ENCODE measurements around the gene FSTL1. TPM values are rescaled to one million over a fixed set of nuclear protein-coding genes. Genes with fewer than 3 reads are reported as not detected.

FSTL1 gene
- total and polyA plus RNA-seq, 2 donors (not counting 1 experiment from before 2014, with no cell fraction given): 0.15 TPM; not detected in 1

- Mint-ChIP-seq H3K27ac (no peak overlapping the region), H3K9me3 (ENCODE audit: insufficient read depth) (no peaks in the 10 kb centered on the region), H3K4me3 (no peak overlapping the region), H3K27me3 (peaks cover 8% of the 10 kb centered on the region), H3K4me1 (peaks cover 19% of the 10 kb centered on the region)
- H3K9ac ChIP-seq (ENCODE audit: low read length): no peak overlapping the region
- POLR2A ChIA-PET: no interaction called here
- H3K4me3 ChIP-seq (ENCODE audit: control extremely low read depth in 1 of 5, extremely low read depth in 1 of 5, insufficient read depth in 1 of 5, low read depth in 2 of 5, low read length in 4 of 5): no peak overlapping the region
- H3K36me3 ChIP-seq (replicated peaks in 1 of 2; ENCODE audit: control extremely low read depth in 1 of 2, control insufficient read depth in 1 of 2, extremely low read depth in 1 of 2, insufficient read depth in 2 of 2, low read length in 1 of 2): no peaks in the 10 kb centered on the region
- H4K20me1 ChIP-seq (ENCODE audit: control insufficient read depth, insufficient read depth, low read length, poor library complexity, severe bottlenecking): no peaks in the 10 kb centered on the region
- no peak for DNase-seq
- intact Hi-C loops (cut with micrococcal nuclease): no loop called here
- TF ChIP-seq CTCF (IDR thresholded peaks at IDR 0.05) (no peak), EZH2 (IDR thresholded peaks at IDR 0.05; ENCODE audit: borderline replicate concordance, insufficient read depth, low read depth, low read length, poor library complexity, severe bottlenecking) (no peak)
- no peaks in the 10 kb centered on the region for H3K27me3 ChIP-seq (replicated peaks in 1 of 4; ENCODE audit: control extremely low read depth in 1 of 4, control insufficient read depth in 3 of 4, insufficient read depth in 4 of 4, low read length in 3 of 4)
- H3K9me3 ChIP-seq (ENCODE audit: control extremely low read depth in 1 of 3, control insufficient read depth in 2 of 3, insufficient read depth in 1 of 3, low read length in 2 of 3): no peaks in the 10 kb centered on the region
- ATAC-seq (ENCODE audit: low read depth): no peak
- peaks cover 7 to 14% of the 10 kb centered on the region in 2 donors for H3K4me1 ChIP-seq (ENCODE audit: control insufficient read depth in 2 of 2, insufficient read depth in 2 of 2, low read length in 2 of 2)
- CTCF ChIA-PET: interaction anchor here (0.9 to 3.2 kb wide), 3 partner anchors 138 to 529 kb away, joined by 3 to 9 read pairs (median 3); no protein-coding TSS in a partner anchor
- no peak overlapping the region for H3K27ac ChIP-seq (ENCODE audit: low read length in 2 of 2)
- H2AFZ ChIP-seq (ENCODE audit: insufficient read depth, low read depth, low read length, poor library complexity, severe bottlenecking): no peak overlapping the region
- H3K4me2 ChIP-seq (replicated peaks; ENCODE audit: low read depth, low read length, poor library complexity, severe bottlenecking): no peak overlapping the region
- no peaks in the 10 kb centered on the region for H3K79me2 ChIP-seq (ENCODE audit: control insufficient read depth, insufficient read depth, low read length)
- 86% methylated on average over 2 of the region's 6 CpGs for WGBS (ENCODE audit: insufficient coverage)
Measured at GRCh38 chr3:120420928-120421551, 29.8 kb downstream of the FSTL1 start.

- WGBS (ENCODE audit: insufficient coverage): 80% methylated on average over 1 of the region's 3 CpGs
- Histone ChIP-seq H3K9ac (ENCODE audit: low read length) (no peak overlapping the region), H4K20me1 (ENCODE audit: control insufficient read depth, insufficient read depth, low read length, poor library complexity, severe bottlenecking) (no peaks in the 10 kb centered on the region), H3K36me3 (replicated peaks in 1 of 2; ENCODE audit: control extremely low read depth in 1 of 2, control insufficient read depth in 1 of 2, extremely low read depth in 1 of 2, insufficient read depth in 2 of 2, low read length in 1 of 2) (no peaks in the 10 kb centered on the region), H3K4me1 (ENCODE audit: control insufficient read depth in 2 of 2, insufficient read depth in 2 of 2, low read length in 2 of 2) (peaks cover 7 to 14% of the 10 kb centered on the region in 2 donors), H3K4me3 (ENCODE audit: control extremely low read depth in 1 of 5, extremely low read depth in 1 of 5, insufficient read depth in 1 of 5, low read depth in 2 of 5, low read length in 4 of 5) (no peak overlapping the region), H3K79me2 (ENCODE audit: control insufficient read depth, insufficient read depth, low read length) (no peaks in the 10 kb centered on the region), H2AFZ (ENCODE audit: insufficient read depth, low read depth, low read length, poor library complexity, severe bottlenecking) (no peak overlapping the region), H3K27ac (ENCODE audit: low read length in 2 of 2) (no peak overlapping the region), H3K9me3 (ENCODE audit: control extremely low read depth in 1 of 3, control insufficient read depth in 2 of 3, insufficient read depth in 1 of 3, low read length in 2 of 3) (no peaks in the 10 kb centered on the region), H3K4me2 (replicated peaks; ENCODE audit: low read depth, low read length, poor library complexity, severe bottlenecking) (no peak overlapping the region), H3K27me3 (replicated peaks in 1 of 4; ENCODE audit: control extremely low read depth in 1 of 4, control insufficient read depth in 3 of 4, insufficient read depth in 4 of 4, low read length in 3 of 4) (no peaks in the 10 kb centered on the region)
- H3K27me3 Mint-ChIP-seq: peaks cover 8% of the 10 kb centered on the region
- peaks cover 19% of the 10 kb centered on the region for H3K4me1 Mint-ChIP-seq
- no peak for ATAC-seq (ENCODE audit: low read depth)
- intact Hi-C loops (cut with micrococcal nuclease): no loop called here
- H3K27ac Mint-ChIP-seq: no peak overlapping the region
- POLR2A ChIA-PET: no interaction called here
- DNase-seq: no peak
- no peak overlapping the region for H3K4me3 Mint-ChIP-seq
- CTCF ChIA-PET: interaction anchor here (1.5 to 3.2 kb wide), 2 partner anchors 374 to 528 kb away, joined by 3 to 9 read pairs; no protein-coding TSS in a partner anchor
- TF ChIP-seq CTCF (IDR thresholded peaks at IDR 0.05) (no peak), EZH2 (IDR thresholded peaks at IDR 0.05; ENCODE audit: borderline replicate concordance, insufficient read depth, low read depth, low read length, poor library complexity, severe bottlenecking) (no peak)
- H3K9me3 Mint-ChIP-seq (ENCODE audit: insufficient read depth): no peaks in the 10 kb centered on the region
Measured at GRCh38 chr3:120420360-120420759, 30.4 kb downstream of the FSTL1 start.

Measured in B cell (primary cell).